ENCODE data around the gene JPH2. TPM values are rescaled to one million over a fixed set of nuclear protein-coding genes. Genes with fewer than 3 reads are reported as not detected.

Gene JPH2
- total and polyA plus RNA-seq, 4 donors, result 0.09 to 1.3 (median 0.17) TPM; not detected in 1

- Histone ChIP-seq H3K4me1 (ENCODE audit: control insufficient read depth in 4 of 4, insufficient read depth in 4 of 4, low read length in 3 of 4) (no peaks in the 10 kb centered on the region), H3K9ac (ENCODE audit: low read depth in 1 of 2, low read length in 2 of 2) (no peak overlapping the region), H3K9me3 (ENCODE audit: control insufficient read depth in 4 of 4, low read length in 3 of 4) (no peaks in the 10 kb centered on the region), H3K27ac (ENCODE audit: low read depth in 1 of 2, low read length in 2 of 2) (no peak overlapping the region), H3K27me3 (ENCODE audit: control insufficient read depth in 4 of 4, insufficient read depth in 4 of 4, low read length in 3 of 4) (peaks cover 0 to 3% (median 0%) of the 10 kb centered on the region in 4 donors), H3K36me3 (ENCODE audit: control insufficient read depth in 4 of 4, insufficient read depth in 3 of 4, low read depth in 1 of 4, low read length in 3 of 4) (no peaks in the 10 kb centered on the region), H3K4me3 (ENCODE audit: low read depth in 1 of 3, low read length in 3 of 3) (no peak overlapping the region)
- TF ChIP-seq SP1 (IDR thresholded peaks at IDR 0.05) (no peak), HNF4G (IDR thresholded peaks at IDR 0.05) (no peak), HNF4A (conservative IDR thresholded peaks at IDR 0.05) (no peak), CTCF (IDR thresholded peaks at IDR 0.05; ENCODE audit: low read depth, low read length, missing input control) (no peak), MAX (IDR thresholded peaks at IDR 0.05) (no peak), ZBTB33 (IDR thresholded peaks at IDR 0.05) (no peak), NR2F2 (IDR thresholded peaks at IDR 0.05) (no peak), ATF3 (IDR thresholded peaks at IDR 0.05) (no peak), RAD21 (IDR thresholded peaks at IDR 0.05) (no peak)
- WGBS, result 51% methylated on average over 3 of the region's 3 CpGs
- no peak for DNase-seq (ENCODE audit: low spot score)
Observed at GRCh38 chr20:44135012-44135412, 52.0 kb downstream of the JPH2 start.

GRCh38 chr20:44133424-44133823 is 53.6 kb downstream of the JPH2 start:
- DNase-seq (ENCODE audit: low spot score), result no peak
- Histone ChIP-seq H3K27me3 (ENCODE audit: control insufficient read depth in 4 of 4, insufficient read depth in 4 of 4, low read length in 3 of 4) (peaks cover 0 to 3% (median 0%) of the 10 kb centered on the region in 4 donors), H3K9ac (ENCODE audit: low read depth in 1 of 2, low read length in 2 of 2) (no peak overlapping the region), H3K27ac (ENCODE audit: low read depth in 1 of 2, low read length in 2 of 2) (no peak overlapping the region), H3K9me3 (ENCODE audit: control insufficient read depth in 4 of 4, low read length in 3 of 4) (no peaks in the 10 kb centered on the region), H3K4me3 (ENCODE audit: low read depth in 1 of 3, low read length in 3 of 3) (no peak overlapping the region), H3K4me1 (ENCODE audit: control insufficient read depth in 4 of 4, insufficient read depth in 4 of 4, low read length in 3 of 4) (no peaks in the 10 kb centered on the region), H3K36me3 (ENCODE audit: control insufficient read depth in 4 of 4, insufficient read depth in 3 of 4, low read depth in 1 of 4, low read length in 3 of 4) (no peaks in the 10 kb centered on the region)
- 80% methylated on average over 4 of the region's 4 CpGs for WGBS
- TF ChIP-seq EGR1 (IDR thresholded peaks at IDR 0.05; ENCODE audit: low read depth in 2 of 2) (no peak), FOXA2 (IDR thresholded peaks at IDR 0.05) (no peak), HNF4A (conservative IDR thresholded peaks at IDR 0.05) (no peak), YY1 (IDR thresholded peaks at IDR 0.05) (no peak), FOXA1 (IDR thresholded peaks at IDR 0.05) (no peak), RXRA (IDR thresholded peaks at IDR 0.05) (no peak), ATF3 (IDR thresholded peaks at IDR 0.05) (no peak), ZBTB33 (IDR thresholded peaks at IDR 0.05) (no peak)
